Prostate gland (tissue), 2 donors: ENCODE data around the gene WNK1.

ENCODE experiments used
- POLR2A ChIP-seq: fragments of 450-650 bp; IDR thresholded peaks from one replicate; pipeline ENCODE4 v1.6.1; 2016; ENCODE audit warnings: antibody characterized with exemption, mild to moderate bottlenecking
- POLR2AphosphoS5 ChIP-seq: sonication (generic); formaldehyde crosslinking; IDR thresholded peaks from one replicate; pipeline ENCODE4 v1.6.1; 2017; ENCODE audit warnings: antibody characterized with exemption
- TF ChIP-seq, protein P1 (sequence below), 4 experiments: fragments of 200-600 bp in 2 of 4; fragments of 450-650 bp in 2 of 4; sonication (generic) in 2 of 4; IDR thresholded peaks; 1 replicate in 3 of 4; 2 replicates in 1 of 4; pipeline ENCODE4 v1.5.1; 2016 to 2019; ENCODE audit warnings: antibody characterized with exemption in 4 of 4, mild to moderate bottlenecking in 2 of 4, moderate library complexity in 2 of 4

DNA sequence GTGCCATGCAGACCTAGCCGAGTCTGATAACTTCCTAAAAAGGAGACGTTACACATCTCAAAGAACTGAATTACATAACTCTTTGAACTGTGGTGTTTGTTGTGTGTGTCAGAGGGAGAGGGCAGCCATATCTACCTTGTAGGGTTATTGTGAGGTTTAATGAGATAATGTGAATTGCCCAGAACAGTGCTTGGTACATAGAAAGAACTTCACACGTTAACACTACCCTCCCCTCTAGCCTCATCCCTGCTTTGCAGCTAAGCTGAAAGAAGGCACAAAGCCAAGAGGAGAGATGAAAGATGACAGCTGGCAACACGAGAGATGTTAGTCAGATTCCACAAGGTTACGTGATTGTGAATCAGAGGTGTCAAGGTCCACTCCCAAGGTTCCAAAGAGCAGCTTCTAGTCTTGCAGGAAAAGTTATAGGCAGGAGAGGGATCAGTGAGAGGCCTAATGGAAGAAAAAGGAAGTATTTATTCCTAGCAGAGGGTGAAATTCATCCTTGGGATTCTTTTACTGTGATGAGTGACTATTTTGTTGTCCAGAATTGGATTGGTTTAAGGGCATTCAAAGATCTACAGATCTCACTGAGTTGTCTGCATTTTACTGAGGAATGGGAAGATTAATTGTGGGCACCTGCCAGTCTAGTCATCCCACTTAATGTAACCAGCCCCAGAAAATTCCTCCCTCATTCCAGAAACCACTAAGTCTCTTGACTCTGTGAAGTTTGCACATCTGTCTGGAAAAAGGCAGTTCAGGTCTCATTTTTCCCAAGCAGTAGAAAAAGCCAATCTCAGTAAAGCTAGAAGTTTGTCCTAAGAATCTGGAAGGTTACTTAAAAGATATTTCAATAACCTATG, 25.9 kb upstream of the WNK1 start:
- TF ChIP-seq, protein P1, sequence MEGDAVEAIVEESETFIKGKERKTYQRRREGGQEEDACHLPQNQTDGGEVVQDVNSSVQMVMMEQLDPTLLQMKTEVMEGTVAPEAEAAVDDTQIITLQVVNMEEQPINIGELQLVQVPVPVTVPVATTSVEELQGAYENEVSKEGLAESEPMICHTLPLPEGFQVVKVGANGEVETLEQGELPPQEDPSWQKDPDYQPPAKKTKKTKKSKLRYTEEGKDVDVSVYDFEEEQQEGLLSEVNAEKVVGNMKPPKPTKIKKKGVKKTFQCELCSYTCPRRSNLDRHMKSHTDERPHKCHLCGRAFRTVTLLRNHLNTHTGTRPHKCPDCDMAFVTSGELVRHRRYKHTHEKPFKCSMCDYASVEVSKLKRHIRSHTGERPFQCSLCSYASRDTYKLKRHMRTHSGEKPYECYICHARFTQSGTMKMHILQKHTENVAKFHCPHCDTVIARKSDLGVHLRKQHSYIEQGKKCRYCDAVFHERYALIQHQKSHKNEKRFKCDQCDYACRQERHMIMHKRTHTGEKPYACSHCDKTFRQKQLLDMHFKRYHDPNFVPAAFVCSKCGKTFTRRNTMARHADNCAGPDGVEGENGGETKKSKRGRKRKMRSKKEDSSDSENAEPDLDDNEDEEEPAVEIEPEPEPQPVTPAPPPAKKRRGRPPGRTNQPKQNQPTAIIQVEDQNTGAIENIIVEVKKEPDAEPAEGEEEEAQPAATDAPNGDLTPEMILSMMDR (IDR thresholded peaks at IDR 0.05), result no peak
- TF ChIP-seq POLR2A (no peak), POLR2AphosphoS5 (no peak)
